T47D (cell line): Measurements from ENCODE around the gene ELAVL3.
A peak's percentile ranks its signal among the peaks of the same experiment; 100 is the strongest.

Experiments
- DNase-seq, 2 experiments: peaks; one replicate each; pipeline versions ENCODE4 v3.0.0 to v3.0.0-alpha.2; 2011 to 2012; ENCODE audit warnings: low read depth in 1 of 2, low spot score in 1 of 2
- JUND ChIP-seq: IDR thresholded peaks from 2 replicates; pipeline ENCODE4 v1.6.1; 2012; ENCODE audit warnings: low read depth
- in situ Hi-C: cut with HindIII; loops from 2 replicates; pipeline ENCODE4 v1.10.0; 2016; ENCODE audit warnings: low sequenced_read_pairs, low pct_unique_long_range_greater_than_20kb

The ELAVL3 gene

DNA sequence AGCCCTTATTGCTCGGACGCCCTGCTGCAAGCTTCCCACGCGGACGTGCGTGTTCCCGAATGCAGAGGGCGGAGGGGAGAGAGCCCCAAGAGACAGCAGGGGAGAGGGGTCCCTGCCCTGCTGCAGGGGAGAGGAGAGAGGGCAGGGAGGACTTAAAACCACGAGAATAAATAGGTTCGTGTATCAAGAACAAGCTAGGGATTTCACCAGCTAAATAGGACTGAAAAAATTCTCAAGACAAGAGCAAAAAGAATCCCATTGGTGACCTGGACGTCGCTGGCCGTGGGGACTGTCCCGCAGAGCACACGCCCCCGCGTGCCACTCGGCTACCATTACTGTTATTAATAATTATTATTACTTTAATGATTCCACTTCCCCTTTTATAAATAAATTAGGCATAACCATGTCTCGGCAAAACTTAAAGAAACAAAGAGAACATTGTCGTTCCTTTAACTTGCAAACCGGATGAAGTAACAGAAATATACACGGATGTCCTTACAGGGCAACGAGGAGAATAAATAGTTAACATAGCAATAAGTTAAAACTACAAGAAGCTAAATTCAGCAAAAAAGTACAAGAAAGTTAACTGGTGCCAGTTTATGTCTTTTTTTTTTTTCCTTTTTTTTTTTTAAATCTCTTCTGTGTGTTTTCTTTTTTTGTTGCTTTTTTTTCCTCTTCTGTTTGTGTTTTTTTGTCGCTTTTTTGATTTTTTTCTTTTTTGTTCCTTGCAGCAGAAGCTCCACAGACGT, 28.8 kb downstream of the ELAVL3 start:
- no peak for DNase-seq
- TF ChIP-seq JUND = no peak
- in situ Hi-C loops = no loop called here

DNA sequence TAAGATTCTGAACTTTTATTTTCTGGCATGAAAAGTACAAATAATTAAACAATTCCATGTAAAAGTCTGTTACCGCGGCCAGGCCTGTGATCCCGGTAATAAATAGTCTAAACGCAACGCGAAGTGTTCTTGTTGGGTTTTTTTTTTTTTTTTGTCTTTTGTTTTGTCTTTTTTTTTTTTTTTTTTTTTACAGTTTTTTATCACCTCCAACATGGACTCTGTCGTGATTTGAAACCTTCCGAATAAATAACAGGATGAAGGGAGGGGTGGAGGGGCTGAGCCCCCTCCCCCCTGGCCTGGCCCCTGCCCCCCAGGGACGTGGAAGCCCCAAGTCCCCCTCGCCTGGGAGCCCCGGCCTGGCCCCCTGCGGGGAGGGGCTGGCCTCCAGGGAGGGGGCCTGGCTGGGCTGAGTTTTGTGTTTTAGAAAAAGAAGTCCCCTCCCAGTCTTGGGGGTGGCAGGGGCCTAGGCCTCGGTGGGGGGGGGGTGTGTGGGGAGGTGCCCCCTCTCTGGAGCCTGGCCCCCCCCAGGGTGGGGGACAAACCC, 29.4 kb downstream of the ELAVL3 start:
- TF ChIP-seq JUND = no peak
- in situ Hi-C loops = no loop called here

DNA sequence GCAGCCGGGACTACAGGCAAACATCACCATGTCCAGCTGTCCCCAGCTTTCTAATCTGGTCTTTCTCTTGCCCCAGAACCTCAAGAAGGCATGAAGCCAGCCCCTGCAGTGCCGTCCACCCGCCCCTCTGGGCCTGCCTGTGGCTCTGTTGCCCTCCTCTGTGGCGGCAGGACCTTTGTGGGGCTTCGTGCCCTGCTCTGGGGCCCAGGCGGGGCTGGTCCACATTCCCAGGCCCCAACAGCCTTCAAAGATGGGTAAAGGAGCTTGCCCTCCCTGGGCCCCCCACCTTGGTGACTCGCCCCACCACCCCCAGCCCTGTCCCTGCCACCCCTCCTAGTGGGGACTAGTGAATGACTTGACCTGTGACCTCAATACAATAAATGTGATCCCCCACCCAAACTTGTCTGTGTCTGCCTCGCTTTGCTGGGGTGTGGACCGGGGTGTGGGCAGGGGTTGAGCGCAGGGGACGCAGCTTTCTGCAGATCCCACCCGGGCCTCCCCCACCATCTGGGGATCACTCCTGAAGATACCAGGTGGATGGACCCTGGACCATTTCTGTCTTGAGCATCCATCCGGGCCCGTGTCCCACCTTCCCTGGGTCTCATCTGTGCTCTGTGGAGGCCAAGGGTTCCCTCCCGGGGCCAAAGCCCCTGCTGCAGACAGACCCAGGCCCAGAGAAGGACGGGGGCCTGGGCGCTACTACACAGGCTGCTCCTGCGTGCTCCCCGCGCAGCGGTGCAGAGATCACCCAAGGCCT, 30.1 kb downstream of the ELAVL3 start:
- DNase-seq = no peak
- in situ Hi-C loops = no loop called here
- no peak for TF ChIP-seq JUND

More for the DNA sequence above, 29.4 kb downstream of the ELAVL3 start:
- DNase-seq = no peak

DNA sequence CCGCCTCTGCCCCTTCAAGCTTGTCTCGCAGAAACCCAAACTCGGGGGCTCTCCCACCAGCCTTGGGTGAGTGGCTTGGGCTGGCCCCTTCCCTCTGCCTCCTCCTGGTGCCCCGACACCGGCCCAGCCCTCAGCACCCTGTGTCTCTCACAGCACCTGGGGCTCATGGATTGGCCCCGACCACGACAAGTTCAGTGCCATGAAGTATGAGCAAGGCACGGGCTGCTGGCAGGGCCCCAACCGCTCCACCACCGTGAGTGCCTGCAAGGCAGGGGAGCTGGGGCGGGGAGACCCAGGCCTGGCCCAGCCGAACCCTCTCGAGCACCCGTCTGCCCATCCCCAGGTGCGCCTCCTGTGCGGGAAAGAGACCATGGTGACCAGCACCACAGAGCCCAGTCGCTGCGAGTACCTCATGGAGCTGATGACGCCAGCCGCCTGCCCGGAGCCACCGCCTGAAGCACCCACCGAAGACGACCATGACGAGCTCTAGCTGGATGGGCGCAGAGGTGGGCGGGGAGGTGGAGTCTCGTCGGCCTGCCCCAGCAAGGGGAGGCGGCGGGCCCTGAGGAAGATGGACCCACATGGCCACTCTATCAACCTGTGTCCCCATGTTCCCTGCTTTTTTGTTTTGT, 31.8 kb downstream of the ELAVL3 start:
- no peak for TF ChIP-seq JUND
- DNase-seq = no peak
- in situ Hi-C loops = no loop called here

DNA sequence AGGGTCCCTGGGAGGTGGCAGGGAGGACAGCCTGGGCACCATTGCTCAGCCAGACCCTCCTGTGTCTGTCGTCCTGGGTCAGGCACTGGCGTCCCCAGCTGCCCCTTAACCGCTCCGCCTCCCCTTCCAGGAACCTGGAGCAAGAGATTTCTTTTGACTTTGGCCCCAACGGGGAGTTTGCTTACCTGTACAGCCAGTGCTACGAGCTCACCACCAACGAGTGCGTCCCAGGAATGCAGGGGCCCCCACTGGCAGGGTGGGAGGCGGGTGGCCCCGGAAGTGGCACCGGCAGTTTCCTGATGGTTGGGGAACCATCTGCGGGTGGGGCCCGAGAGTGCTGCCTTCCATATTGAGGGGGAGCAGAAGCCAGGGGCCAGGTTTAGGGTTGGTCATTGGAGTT, 32.4 kb downstream of the ELAVL3 start:
- DNase-seq = no peak
- in situ Hi-C loops = no loop called here
- no peak for TF ChIP-seq JUND

DNA sequence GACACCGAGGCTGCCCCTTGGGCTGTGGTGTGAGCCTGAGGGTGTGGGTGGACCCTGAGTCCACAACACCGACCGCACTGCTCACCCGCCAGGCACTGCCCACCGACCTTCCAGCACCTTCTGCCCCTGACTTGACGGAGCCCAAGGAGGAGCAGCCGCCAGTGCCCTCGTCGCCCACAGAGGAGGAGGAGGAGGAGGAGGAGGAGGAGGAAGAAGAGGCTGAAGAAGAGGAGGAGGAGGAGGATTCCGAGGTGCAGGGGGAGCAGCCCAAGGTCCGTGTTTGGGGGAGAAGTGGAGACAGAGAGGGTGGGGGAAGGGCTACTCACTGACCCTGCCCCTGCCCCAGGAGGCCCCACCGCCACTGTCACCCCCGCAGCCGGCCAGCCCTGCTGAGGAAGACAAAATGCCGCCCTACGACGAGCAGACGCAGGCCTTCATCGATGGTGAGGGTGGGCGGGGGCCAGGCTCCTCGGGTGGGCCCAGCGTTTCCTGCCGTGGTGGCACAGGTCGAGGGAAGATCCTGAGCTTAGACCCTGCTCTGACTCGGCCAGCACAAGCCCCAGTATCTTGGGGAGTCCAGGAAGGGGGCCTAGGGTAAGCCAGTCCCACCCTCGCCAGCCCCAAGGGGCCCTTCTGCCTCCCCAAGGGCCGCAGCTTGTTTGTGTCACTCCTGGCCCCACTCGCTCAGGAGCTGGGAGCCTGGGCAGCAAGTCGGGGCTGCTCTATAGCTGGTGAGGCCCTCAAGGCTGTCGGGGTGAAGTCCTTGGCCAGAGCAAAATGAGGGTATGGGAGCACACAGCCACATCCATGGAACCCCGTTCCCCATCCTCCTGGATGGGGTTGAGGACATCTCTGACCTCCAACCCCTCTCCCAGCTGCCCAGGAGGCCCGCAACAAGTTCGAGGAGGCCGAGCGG, 33.2 kb downstream of the ELAVL3 start:
- DNase-seq = no peak
- in situ Hi-C loops = no loop called here
- no peak for TF ChIP-seq JUND

DNA sequence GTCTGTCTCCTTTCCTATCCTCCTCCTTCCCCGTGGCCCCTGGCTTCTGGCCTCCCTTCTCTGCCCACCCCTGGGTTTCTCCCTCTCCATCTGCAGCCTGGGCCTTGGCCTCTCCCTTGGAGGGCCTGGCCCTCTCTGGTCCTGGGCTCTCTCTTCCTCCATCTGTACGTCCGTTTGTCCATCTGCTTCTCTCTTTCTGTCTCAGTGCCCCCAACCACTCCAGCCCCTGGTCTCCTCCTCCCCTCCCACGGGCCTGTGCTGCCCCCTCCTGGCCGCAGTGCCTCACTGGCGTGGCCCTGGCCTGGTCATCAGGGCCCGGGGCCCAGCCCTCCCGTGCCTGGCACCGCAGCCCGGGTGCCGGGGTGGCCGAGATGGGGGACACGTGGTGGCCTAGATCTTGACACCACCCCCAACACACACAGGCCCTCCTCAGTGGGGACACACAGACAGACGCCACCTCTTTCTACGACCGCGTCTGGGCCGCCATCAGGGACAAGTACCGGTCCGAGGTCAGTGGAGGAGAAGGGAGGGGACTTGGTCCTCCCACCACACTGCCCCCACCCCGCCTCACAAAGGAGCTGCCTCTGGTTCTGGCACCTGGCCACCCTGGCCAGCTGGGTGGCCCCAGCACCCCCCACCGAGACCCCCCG, 34.1 kb downstream of the ELAVL3 start:
- TF ChIP-seq JUND = no peak
- DNase-seq = peak in 1 of 2 experiments; percentile 31
- in situ Hi-C loops = no loop called here

DNA sequence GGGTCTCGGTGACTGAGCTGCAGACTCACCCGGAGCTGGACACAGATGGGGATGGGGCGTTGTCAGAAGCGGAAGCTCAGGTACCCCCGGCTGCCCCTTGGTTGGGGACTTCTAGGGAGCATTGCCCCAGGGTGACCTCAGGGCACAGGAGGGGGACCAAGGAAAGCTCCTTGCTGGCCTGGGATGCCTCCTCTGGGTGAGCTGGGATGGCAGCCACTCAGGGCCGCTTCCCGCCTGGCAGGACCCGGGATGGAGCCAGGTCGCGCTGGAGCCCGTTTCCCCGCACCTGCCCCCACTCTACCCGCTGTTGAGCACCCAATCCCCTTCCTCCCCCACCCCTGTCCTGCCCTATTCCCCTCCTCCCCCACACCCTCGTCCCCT, 34.6 kb downstream of the ELAVL3 start:
- in situ Hi-C loops = no loop called here
- TF ChIP-seq JUND = no peak
- no peak for DNase-seq

DNA sequence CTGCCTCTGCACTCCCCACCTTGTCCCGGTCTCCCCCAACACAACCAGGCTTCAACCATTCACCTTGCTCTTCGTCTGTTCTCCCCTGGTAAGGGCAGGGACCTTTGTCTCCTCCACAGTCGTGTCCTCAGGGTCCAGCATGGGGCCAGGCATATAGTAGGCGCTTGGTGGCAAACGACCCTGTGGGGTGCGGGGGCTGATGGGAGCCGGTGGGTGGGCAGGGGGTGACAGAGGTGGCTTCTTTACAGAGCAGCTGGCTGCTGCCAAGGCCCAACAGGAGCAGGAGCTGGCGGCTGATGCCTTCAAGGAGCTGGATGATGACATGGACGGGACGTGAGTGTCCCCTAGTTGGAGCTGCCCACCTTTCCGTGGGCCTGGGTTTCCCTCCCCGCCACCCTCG, 35.7 kb downstream of the ELAVL3 start:
- in situ Hi-C loops = no loop called here
- no peak for TF ChIP-seq JUND
- no peak for DNase-seq

DNA sequence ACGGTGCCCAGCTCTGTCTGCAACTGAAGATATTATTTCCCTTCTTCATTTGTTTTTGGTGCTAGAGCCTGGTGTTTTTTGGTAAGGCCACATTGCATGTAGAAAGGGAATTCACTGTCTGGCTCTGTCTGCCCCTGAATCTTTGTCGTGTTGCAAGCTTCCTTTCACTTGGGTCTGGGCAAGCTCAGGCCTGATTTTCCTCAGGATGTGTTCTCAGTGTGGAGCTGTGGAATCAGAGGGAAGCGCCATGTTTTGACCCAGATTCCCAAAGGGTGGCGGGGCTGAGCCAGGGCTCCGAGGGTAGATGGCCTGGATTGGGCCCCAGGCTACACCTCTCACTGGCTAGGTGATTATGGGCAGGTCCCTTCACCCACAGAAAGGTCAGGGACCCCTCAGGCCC, 36.8 kb downstream of the ELAVL3 start:
- DNase-seq = no peak
- no peak for TF ChIP-seq JUND
- in situ Hi-C loops = no loop called here

DNA sequence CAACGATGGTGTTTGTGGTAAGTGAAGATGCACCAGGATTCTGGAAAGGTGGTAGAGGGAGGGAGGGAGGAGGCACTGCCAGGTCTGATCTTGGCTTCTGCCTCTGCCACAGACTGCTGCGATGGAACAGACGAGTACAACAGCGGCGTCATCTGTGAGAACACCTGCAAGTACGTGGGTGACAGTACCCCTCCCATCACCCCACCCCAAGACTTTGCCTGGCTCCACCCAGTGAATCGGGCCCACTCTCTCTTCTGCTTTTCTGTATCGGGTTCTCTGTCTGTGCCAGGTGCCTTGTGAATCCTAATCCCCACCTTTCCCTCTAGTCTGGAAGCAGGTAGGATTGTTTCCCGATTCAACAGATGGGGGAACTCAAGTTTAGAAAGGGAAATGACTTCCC, 42.9 kb downstream of the ELAVL3 start:
- in situ Hi-C loops = no loop called here
- DNase-seq = no peak
- TF ChIP-seq JUND = no peak
